MCF 10A (cell line): ENCODE results near the gene TNS3. TPM values are rescaled to one million over a fixed set of nuclear protein-coding genes. Genes with fewer than 3 reads are reported as not detected.

Source experiments
- BruUV-seq: library from RNA; stranded (reverse); fragments of 400-500 nt; replicated peaks from 2 replicates; lab custom pipeline; 2021; lab: Mats Ljungman, UMichigan
- CTCF ChIA-PET: fragments of 300-600 bp; sonication (Branson Sonifier 250); formaldehyde crosslinking; extraction: SDS; loops from one replicate; lab custom pipeline; 2021; ENCODE audit warnings: antibody characterized with exemption, inconsistent platforms; lab: Yijun Ruan, JAX
- POLR2A ChIA-PET: fragments of 300-600, 350-650 bp; sonication (Branson Sonifier 250); formaldehyde crosslinking; extraction: SDS; loops from one replicate; lab custom pipeline; 2020; ENCODE audit warnings: antibody characterized with exemption, inconsistent platforms; lab: Yijun Ruan, JAX
- DNase-seq: peaks from one replicate; pipeline ENCODE4 v3.0.0-alpha.2; 2018; ENCODE audit not compliant: unreplicated experiment
- H3K27ac Mint-ChIP-seq: one replicate; pipeline ENCODE4 v1.8.0; 2022; ENCODE audit warnings: mild to moderate bottlenecking, low read depth, mixed read lengths; ENCODE audit not compliant: unreplicated experiment
- H3K27me3 Mint-ChIP-seq: one replicate; pipeline ENCODE4 v1.8.0; 2022; ENCODE audit warnings: mixed read lengths; ENCODE audit not compliant: insufficient read depth, unreplicated experiment
- H3K36me3 Mint-ChIP-seq: one replicate; pipeline ENCODE4 v1.8.0; 2022; ENCODE audit warnings: mild to moderate bottlenecking, moderate library complexity, mixed read lengths; ENCODE audit not compliant: insufficient read depth, unreplicated experiment
- H3K4me1 Mint-ChIP-seq: one replicate; pipeline ENCODE4 v1.8.0; 2022; ENCODE audit warnings: mixed read lengths; ENCODE audit not compliant: insufficient read depth, unreplicated experiment
- H3K4me3 Mint-ChIP-seq: one replicate; pipeline ENCODE4 v1.8.0; 2022; ENCODE audit warnings: mild to moderate bottlenecking, moderate library complexity, mixed read lengths; ENCODE audit not compliant: unreplicated experiment
- H3K9me3 Mint-ChIP-seq: one replicate; pipeline ENCODE4 v1.8.0; 2022; ENCODE audit warnings: mixed read lengths; ENCODE audit not compliant: unreplicated experiment
- CTCF ChIP-seq: fragments of 200-600 bp; IDR thresholded peaks from one replicate; pipeline ENCODE4 v1.8.0; 2022; ENCODE audit warnings: antibody characterized with exemption, mild to moderate bottlenecking; ENCODE audit not compliant: unreplicated experiment
- intact Hi-C: fragments of 100-400 bp; cut with micrococcal nuclease; formaldehyde crosslinking; loops from 2 replicates; pipeline ENCODE4 v1.14.1; 2022
- total RNA-seq: library from RNA; stranded (reverse); gene quantifications from 2 replicates; pipeline ENCODE4 v1.2.3, GENCODE V29; 2022

Gene TNS3
- total RNA-seq, 1 experiment from 2014 or later = 30.1 TPM

DNA sequence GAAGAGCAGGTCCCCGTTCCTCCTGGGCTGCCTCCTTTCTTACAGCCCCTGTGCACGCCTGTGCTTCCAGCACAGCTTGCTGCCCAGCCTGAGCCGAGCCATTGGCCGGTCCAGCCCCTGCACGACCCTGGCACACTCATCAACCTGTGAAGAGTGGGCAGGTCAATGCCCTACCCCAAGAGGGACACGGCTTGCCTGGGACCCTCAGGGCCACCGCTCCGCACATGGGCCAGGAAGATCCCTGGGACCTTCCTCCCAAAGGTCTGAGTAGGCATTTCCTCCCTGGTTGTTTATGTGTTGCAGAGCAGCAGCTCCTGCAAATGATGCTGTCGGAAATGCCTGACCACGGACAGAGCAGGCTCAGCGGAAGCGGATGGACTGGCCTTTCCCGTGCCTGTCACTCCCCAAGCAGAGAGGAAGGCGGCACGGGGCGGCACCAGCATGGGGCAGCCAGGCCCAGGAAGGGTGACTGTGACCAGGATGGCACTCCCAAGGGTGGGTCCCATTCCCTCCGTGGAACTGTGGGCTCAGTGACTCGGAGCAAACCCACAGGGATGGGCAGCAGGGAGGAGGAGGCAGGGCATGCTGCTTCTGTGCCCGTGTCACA lies 252.5 kb downstream of the TNS3 start:
- CTCF ChIA-PET = no interaction called here
- no peak for TF ChIP-seq CTCF
- Mint-ChIP-seq H3K27ac (peak overlapping the region; percentile 7), H3K27me3 (no peaks in the 10 kb centered on the region), H3K9me3 (no peaks in the 10 kb centered on the region), H3K4me1 (peaks cover 15% of the 10 kb centered on the region), H3K36me3 (peaks cover 22% of the 10 kb centered on the region), H3K4me3 (no peak overlapping the region)
- POLR2A ChIA-PET = no interaction called here
- no peak for DNase-seq
- intact Hi-C loops = no loop called here
- no TSS peak for BruUV-seq

DNA sequence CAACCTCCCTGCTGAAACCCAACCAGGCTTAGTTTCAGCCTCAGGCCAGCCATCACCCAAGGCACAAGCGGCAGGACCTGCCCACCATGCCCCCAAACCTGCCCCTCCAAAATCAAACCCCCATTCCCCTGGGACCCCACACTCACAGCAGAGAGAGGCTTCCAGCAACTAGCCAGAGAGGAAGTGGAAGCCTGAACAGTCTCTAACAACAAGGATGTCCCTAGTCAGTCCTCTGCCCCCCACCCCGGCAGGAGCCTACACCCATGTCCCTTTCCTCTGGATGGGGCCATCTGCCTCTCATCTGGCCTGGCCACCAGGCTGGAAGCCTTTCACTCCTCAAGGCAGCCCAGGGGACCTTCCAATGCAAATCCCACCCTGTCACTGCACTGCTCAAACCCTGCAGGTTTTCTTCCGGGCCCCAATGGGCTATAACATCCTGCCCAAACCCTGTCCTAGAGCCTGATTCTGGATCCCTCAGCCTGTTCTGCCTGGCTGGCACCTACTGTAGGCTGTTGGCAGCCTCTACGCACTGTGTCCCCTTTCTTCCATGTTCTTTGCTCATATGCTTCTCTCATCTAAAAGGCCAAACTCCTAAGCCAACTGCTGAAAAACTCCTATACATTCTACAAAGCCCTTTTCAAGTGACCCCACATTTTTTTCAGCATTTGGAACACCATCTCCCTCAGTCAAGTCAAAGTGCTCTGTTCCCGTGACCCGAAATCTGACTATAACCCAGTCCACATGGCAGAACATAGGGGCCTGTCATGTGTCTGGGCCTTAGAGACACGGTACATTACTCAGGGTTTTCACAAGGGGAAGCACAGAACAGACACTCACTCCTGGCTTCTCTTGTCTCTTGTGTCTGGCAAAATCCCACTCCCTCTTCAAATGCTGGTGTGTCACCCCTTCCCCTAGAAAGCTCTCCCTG lies 253.3 kb downstream of the TNS3 start:
- ChIA-PET POLR2A (interaction anchor here (0.9 to 3.0 kb wide), 3 partner anchors 8 to 37 kb away, joined by 3 to 12 read pairs (median 3); no protein-coding TSS in a partner anchor), CTCF (no interaction called here)
- Mint-ChIP-seq H3K4me1 (peaks cover 15% of the 10 kb centered on the region), H3K27ac (peak overlapping the region; percentile 7), H3K27me3 (no peaks in the 10 kb centered on the region), H3K36me3 (peaks cover 22% of the 10 kb centered on the region), H3K4me3 (peak overlapping the region; percentile 57), H3K9me3 (no peaks in the 10 kb centered on the region)
- no peak for DNase-seq
- no TSS peak for BruUV-seq
- TF ChIP-seq CTCF = no peak
- intact Hi-C loops = no loop called here

DNA sequence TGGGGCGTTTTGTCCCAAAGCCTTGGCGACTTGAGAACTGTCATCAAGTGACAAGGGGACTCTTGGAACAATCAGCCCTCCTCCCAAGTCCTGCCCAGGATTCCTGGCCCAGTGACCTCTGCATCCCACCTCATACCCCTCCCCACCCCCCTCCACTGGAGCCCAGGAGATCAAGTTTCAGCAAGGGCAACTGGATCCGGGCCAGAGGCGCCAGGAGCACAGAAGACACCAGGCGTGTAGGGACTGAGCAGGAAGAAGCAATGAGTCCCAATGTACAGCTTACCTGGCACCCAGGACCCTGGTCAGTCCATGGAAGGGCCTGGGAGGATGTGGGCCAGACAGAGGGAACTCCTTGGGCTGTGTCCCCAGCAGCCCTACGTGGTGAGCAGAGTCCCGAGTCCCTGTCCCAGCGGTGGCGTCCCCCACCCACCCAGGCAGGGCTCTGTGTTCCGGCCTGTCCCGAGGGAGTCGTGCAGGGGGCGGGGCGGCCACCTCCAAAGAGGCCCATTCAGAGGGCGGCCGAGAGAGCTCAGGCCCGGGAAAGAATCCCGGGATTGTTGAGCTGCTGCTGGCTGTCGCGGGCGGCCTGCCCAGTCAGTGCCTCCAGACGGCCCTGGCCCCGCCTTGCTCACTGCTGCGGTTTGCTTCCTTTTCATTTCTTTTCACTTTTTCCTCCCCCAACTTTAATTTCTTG lies 254.1 kb downstream of the TNS3 start:
- Mint-ChIP-seq H3K36me3 (peaks cover 25% of the 10 kb centered on the region), H3K4me3 (peak overlapping the region; percentile 57), H3K4me1 (peaks cover 15% of the 10 kb centered on the region), H3K27ac (peak overlapping the region; percentile 7), H3K27me3 (no peaks in the 10 kb centered on the region), H3K9me3 (no peaks in the 10 kb centered on the region)
- DNase-seq = peak; percentile 71
- POLR2A ChIA-PET = interaction anchor here (0.9 to 3.0 kb wide), 3 partner anchors 8 to 36 kb away, joined by 3 to 12 read pairs (median 3); no protein-coding TSS in a partner anchor
- CTCF ChIA-PET = no interaction called here
- intact Hi-C loops = no loop called here
- no peak for TF ChIP-seq CTCF
- BruUV-seq = no TSS peak

DNA sequence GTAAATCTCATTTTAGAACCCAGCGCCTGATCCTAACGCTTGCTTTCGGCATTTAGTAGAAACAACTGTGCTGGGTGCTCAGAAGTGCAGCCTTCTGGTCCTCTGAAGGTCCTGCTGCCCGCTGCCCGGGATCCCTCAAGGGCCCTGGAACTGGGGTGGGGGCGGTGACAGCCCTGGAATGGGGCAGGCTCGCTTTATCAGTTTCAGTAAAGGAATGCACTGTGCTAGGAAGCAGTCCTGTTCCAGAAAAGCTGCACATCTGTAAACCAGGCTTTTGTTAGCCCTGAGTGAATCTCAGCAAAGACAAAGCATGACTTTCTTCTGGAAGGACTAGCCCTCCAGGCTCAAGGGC lies 254.6 kb downstream of the TNS3 start:
- Mint-ChIP-seq H3K27me3 (no peaks in the 10 kb centered on the region), H3K4me3 (no peak overlapping the region), H3K27ac (no peak overlapping the region), H3K9me3 (no peaks in the 10 kb centered on the region), H3K36me3 (peaks cover 30% of the 10 kb centered on the region), H3K4me1 (peaks cover 15% of the 10 kb centered on the region)
- TF ChIP-seq CTCF = no peak
- ChIA-PET CTCF (no interaction called here), POLR2A (interaction anchor here (3.0 kb wide), 1 partner anchor 9 kb away, joined by 12 read pairs; no protein-coding TSS in a partner anchor)
- no peak for DNase-seq
- BruUV-seq = no TSS peak
- intact Hi-C loops = no loop called here
